ENCODE data around the gene MED7.

The MED7 gene

DNA sequence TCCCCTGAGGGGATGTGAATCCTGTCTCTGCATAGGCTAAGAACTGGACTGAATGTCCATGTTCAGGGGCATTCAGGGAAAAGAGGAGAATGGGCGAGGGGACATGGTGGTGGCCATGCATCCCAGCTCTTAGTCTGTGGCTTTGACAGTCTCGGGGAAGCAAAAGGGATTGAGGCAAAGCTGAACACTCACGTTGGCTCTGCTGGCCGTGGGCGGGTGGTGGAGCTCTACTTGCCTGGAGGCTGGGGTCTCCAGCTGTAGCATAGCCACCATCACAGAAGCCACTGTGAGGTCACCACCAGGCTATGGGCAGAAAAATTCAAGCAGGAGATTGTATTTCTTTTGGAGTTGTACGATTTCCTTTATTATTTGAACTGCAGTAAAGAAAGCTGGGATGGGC is 19.3 kb upstream of the MED7 start:
- Histone ChIP-seq H3K4me3 (ENCODE audit: low read depth, low read length) (no peak overlapping the region), H3K27ac (ENCODE audit: low read depth, low read length) (no peak overlapping the region), H3K9me3 (ENCODE audit: control insufficient read depth, insufficient read depth, low read length) (no peaks in the 10 kb centered on the region), H3K27me3 (ENCODE audit: control insufficient read depth, insufficient read depth, low read length) (no peaks in the 10 kb centered on the region), H3K36me3 (ENCODE audit: control insufficient read depth, insufficient read depth, low read length) (no peaks in the 10 kb centered on the region), H3K4me1 (ENCODE audit: control insufficient read depth, insufficient read depth, low read length) (no peaks in the 10 kb centered on the region), H3K9ac (ENCODE audit: low read depth, low read length) (no peak overlapping the region)

DNA sequence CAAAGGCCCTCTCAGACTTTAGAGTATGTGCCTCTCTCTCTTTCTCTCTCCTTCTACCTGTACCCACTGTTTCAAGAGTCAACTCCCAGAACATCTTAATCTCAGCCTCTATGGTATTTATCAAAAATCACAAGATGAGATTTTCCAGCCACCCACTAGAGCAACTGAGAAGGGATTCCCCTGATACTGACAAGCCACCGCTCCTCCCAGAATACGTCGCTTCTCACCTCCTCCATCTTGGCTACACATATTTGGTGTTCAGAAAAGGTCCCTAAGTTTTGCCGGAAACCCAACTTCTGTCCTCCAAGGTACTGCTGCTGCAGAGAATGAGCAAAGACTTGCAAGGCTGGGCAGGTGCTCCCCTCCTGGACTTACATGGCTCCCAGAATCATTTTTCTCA is 17.3 kb upstream of the MED7 start:
- H3K4me3 ChIP-seq (ENCODE audit: low read depth, low read length), result no peak overlapping the region
- H3K9me3 ChIP-seq (ENCODE audit: control insufficient read depth, insufficient read depth, low read length), result no peaks in the 10 kb centered on the region
- H3K27ac ChIP-seq (ENCODE audit: low read depth, low read length), result no peak overlapping the region

DNA sequence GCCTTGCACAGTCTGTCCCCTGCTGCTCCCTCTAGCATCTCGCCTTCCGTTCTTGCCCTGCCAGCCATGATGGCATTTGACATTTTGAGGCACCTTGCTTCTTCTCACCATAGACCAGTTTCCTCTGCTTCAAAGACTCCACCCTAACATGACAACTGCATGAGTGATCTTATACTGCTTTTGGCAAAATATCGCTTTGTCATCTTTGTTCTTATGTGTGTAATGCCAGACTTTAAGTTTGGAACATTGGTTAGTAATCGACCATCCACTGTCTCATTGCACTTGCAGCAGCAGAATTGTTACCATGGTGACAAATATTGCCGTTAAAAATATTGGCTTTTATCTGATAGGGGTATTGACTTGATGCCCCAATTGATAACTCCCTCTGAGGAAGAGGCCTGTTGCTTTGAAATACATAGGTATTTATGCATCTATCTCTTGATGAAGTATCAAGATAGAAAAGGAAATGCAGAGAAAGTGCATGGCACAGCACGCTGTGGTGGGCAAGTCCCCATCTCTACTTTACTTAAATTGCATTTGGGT is 16.6 kb upstream of the MED7 start:
- no peaks in the 10 kb centered on the region for H3K27me3 ChIP-seq (ENCODE audit: control insufficient read depth, insufficient read depth, low read length)
- H3K9me3 ChIP-seq (ENCODE audit: control insufficient read depth, insufficient read depth, low read length), result no peaks in the 10 kb centered on the region
- H3K27ac ChIP-seq (ENCODE audit: low read depth, low read length), result no peak overlapping the region
- H3K4me1 ChIP-seq (ENCODE audit: control insufficient read depth, insufficient read depth, low read length), result no peaks in the 10 kb centered on the region
- no peaks in the 10 kb centered on the region for H3K36me3 ChIP-seq (ENCODE audit: control insufficient read depth, insufficient read depth, low read length)
- no peak overlapping the region for H3K9ac ChIP-seq (ENCODE audit: low read depth, low read length)
- no peak overlapping the region for H3K4me3 ChIP-seq (ENCODE audit: low read depth, low read length)

More for the DNA sequence above, 17.3 kb upstream of the MED7 start:
- no peak overlapping the region for H3K9ac ChIP-seq (ENCODE audit: low read depth, low read length)
- H3K36me3 ChIP-seq (ENCODE audit: control insufficient read depth, insufficient read depth, low read length), result no peaks in the 10 kb centered on the region
- H3K27me3 ChIP-seq (ENCODE audit: control insufficient read depth, insufficient read depth, low read length), result no peaks in the 10 kb centered on the region
- H3K4me1 ChIP-seq (ENCODE audit: control insufficient read depth, insufficient read depth, low read length), result no peaks in the 10 kb centered on the region

DNA sequence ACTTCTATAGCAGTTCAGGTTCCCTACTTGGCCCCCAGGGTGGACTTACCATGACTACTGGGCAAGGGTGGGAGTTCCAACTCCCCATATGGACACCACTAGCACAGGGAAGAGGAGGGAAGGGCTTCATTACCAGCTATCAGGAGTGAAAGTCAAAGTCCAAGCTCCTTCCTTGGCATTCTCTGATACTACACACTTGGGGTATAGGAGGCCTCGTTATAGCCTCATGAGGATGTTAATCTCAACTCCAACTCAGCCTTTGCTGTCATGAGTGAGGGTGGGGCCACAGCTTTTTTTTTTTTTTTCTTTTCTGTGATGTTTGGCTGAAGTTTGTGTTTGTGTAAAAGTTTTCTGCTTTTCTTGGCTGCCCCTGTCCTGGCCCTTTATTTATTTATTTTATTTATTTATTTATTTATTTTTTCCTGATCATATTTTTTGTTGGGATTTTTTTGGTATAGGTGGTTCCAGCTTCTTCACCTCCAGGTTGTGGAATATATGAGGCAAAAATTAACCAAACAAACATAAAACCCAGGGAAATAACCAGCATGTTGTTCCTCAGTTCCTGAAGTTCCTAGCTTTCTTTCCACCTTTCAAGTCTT is 14.7 kb upstream of the MED7 start:
- Histone ChIP-seq H3K27ac (ENCODE audit: low read depth, low read length) (no peak overlapping the region), H3K4me3 (ENCODE audit: low read depth, low read length) (no peak overlapping the region), H3K4me1 (ENCODE audit: control insufficient read depth, insufficient read depth, low read length) (no peaks in the 10 kb centered on the region), H3K36me3 (ENCODE audit: control insufficient read depth, insufficient read depth, low read length) (no peaks in the 10 kb centered on the region), H3K9me3 (ENCODE audit: control insufficient read depth, insufficient read depth, low read length) (no peaks in the 10 kb centered on the region), H3K9ac (ENCODE audit: low read depth, low read length) (no peak overlapping the region), H3K27me3 (ENCODE audit: control insufficient read depth, insufficient read depth, low read length) (no peaks in the 10 kb centered on the region)

DNA sequence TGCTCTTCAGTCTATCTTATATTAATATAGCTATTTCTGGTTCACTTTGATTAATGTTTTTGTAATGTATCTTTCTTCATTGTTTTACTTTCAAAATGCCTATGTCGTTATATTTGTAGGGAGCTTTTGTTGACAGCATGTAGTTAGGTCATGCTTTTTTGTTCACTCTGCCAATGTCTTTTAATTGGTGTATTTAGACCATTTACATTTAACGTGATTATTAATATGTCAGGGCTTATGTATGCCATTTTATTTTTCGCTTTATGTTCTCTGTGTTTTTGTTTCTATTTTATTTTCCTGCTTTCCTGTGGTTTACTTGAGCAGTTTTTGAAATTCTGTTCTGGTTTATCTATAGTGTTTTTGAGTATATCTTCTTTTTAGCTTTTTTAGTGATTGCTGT is 12.6 kb upstream of the MED7 start:
- Histone ChIP-seq H3K9ac (ENCODE audit: low read depth, low read length) (no peak overlapping the region), H3K9me3 (ENCODE audit: control insufficient read depth, insufficient read depth, low read length) (no peaks in the 10 kb centered on the region), H3K4me3 (ENCODE audit: low read depth, low read length) (no peak overlapping the region), H3K4me1 (ENCODE audit: control insufficient read depth, insufficient read depth, low read length) (no peaks in the 10 kb centered on the region), H3K27ac (ENCODE audit: low read depth, low read length) (no peak overlapping the region), H3K36me3 (ENCODE audit: control insufficient read depth, insufficient read depth, low read length) (no peaks in the 10 kb centered on the region), H3K27me3 (ENCODE audit: control insufficient read depth, insufficient read depth, low read length) (no peaks in the 10 kb centered on the region)

DNA sequence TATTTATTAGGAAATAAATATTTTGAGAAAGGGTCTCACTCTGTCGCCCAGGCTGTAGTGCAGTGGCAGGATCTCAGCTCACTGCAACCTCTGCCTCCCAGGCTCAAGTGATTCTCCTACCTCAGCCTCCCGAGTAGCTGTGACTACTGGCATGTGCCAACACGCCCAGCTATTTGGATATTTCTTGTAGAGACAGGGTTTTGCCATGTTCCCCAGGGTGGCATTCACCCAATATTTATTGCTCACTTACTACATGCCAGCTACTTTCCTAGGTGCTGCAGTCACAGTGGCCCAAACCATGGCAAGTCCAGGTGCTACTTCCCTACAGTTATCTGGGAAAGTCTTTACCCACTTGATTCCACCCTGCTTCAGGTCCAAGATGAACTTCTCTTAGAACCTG is 8.3 kb upstream of the MED7 start:
- Histone ChIP-seq H3K4me3 (ENCODE audit: low read depth, low read length) (no peak overlapping the region), H3K9me3 (ENCODE audit: control insufficient read depth, insufficient read depth, low read length) (no peaks in the 10 kb centered on the region), H3K9ac (ENCODE audit: low read depth, low read length) (no peak overlapping the region), H3K4me1 (ENCODE audit: control insufficient read depth, insufficient read depth, low read length) (no peaks in the 10 kb centered on the region), H3K27me3 (ENCODE audit: control insufficient read depth, insufficient read depth, low read length) (no peaks in the 10 kb centered on the region), H3K27ac (ENCODE audit: low read depth, low read length) (no peak overlapping the region), H3K36me3 (ENCODE audit: control insufficient read depth, insufficient read depth, low read length) (no peaks in the 10 kb centered on the region)

DNA sequence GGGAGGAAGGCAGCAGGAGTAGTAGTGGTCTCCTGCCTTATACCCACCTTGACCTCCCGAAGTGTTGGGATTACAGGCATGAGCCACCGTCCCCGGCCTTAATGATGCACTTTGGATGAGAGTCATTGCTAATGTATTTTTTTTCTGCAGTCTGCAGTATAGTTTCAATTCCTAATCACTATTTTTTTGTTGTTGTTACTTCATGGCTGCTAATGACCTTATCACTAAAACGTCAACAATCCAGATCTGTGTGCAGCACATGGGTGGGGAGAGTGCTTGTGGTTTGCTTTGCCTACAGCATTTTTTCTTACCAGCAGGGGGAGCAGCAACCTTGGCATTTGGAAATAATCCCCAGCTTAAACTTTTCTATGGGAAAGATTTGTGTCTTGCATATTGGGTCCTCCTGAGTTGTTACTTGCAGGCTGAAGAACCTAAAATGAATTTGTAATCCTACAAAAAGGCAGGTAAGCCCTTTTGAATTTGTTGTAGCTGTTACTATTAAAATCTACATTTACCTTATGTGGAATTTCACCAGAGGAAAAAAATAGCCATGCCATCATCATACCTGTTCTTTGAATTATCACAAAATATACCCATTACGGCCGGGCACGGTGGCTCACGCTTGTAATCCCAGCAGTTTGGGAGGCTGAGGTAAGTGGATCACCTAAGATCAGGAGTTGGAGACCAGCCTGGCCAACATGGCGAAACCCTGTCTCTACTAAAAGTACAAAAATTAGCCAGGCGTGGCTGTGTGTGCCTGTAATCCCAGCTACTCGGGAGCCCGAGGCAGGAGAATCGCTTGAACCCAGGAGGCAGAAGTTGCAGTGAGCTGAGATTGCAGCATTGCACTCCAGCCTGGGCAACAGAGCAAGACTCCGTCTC is 6.3 kb upstream of the MED7 start:
- no peaks in the 10 kb centered on the region for H3K36me3 ChIP-seq (ENCODE audit: control insufficient read depth, insufficient read depth, low read length)
- H3K9me3 ChIP-seq (ENCODE audit: control insufficient read depth, insufficient read depth, low read length), result no peaks in the 10 kb centered on the region
- H3K27ac ChIP-seq (ENCODE audit: low read depth, low read length), result no peak overlapping the region
- H3K4me1 ChIP-seq (ENCODE audit: control insufficient read depth, insufficient read depth, low read length), result no peaks in the 10 kb centered on the region
- no peak overlapping the region for H3K9ac ChIP-seq (ENCODE audit: low read depth, low read length)
- H3K27me3 ChIP-seq (ENCODE audit: control insufficient read depth, insufficient read depth, low read length), result no peaks in the 10 kb centered on the region
- H3K4me3 ChIP-seq (ENCODE audit: low read depth, low read length), result no peak overlapping the region

DNA sequence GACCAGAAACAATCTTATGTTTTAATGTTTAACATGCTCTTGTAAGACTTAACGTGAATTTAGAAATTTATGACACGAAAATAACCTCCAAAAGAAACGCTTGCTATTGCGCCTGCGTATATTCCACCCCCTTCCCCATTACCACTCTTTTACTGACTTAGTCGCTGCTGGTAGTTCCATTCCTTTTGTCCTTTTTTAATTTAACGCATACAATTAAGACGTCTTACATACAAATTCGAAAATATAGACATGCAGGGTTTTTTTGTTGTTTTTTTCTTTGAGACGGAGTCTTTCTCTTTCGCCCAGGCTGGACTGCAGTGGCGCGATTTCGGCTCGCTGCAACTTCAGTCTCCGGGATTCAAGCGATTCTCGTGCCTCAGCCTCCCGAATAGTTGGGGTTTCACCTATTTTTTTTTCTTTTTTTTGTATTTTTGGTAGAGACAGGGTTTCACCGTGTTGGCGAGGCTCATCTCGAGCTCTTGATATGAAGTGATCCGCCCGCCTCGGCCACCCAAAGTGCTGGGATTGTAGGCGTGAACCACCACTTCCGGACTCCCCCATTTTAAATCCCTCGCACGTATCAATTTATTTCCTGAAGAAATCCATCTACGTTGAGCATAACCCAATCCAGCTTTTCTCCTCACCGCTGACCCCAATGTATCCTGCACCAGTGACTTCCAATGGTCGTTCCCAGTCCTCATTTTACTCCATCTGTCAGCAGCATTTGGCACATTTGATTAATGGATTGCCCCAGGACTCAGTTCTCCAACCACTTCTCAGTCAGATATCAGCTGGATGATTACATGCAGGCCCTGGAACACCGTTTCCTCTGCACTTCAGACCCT is 684 bp upstream of the MED7 start:
- peak overlapping the region; percentile 90 for H3K4me3 ChIP-seq (ENCODE audit: low read depth, low read length)
- H3K4me1 ChIP-seq (ENCODE audit: control insufficient read depth, insufficient read depth, low read length), result no peaks in the 10 kb centered on the region
- H3K27me3 ChIP-seq (ENCODE audit: control insufficient read depth, insufficient read depth, low read length), result no peaks in the 10 kb centered on the region
- H3K27ac ChIP-seq (ENCODE audit: low read depth, low read length), result peak overlapping the region; percentile 45
- peaks cover 10% of the 10 kb centered on the region for H3K36me3 ChIP-seq (ENCODE audit: control insufficient read depth, insufficient read depth, low read length)
- no peak overlapping the region for H3K9ac ChIP-seq (ENCODE audit: low read depth, low read length)
- H3K9me3 ChIP-seq (ENCODE audit: control insufficient read depth, insufficient read depth, low read length), result no peaks in the 10 kb centered on the region

DNA sequence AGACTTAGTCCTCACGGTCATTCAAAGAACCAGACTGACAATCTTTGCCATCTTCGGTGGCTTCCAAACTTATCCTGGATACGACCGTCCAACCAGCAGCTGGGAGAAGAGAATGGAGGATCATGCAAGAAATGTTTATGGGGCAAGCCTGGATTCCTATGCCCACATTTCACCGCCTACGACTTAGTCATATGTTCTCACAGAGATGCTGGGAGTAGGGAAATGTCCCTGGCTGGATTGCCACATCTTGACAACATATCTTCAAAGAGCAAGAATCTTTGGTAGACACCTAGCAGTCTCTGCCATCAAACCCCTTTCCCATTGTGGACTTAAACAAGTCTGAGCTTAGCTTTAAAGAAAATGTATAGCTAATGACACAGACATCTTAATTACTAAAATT is 5.0 kb downstream of the MED7 start:
- no peak overlapping the region for H3K9ac ChIP-seq (ENCODE audit: low read depth, low read length)
- H3K27ac ChIP-seq (ENCODE audit: low read depth, low read length), result no peak overlapping the region
- H3K4me1 ChIP-seq (ENCODE audit: control insufficient read depth, insufficient read depth, low read length), result no peaks in the 10 kb centered on the region
- H3K4me3 ChIP-seq (ENCODE audit: low read depth, low read length), result no peak overlapping the region
- H3K9me3 ChIP-seq (ENCODE audit: control insufficient read depth, insufficient read depth, low read length), result no peaks in the 10 kb centered on the region
- peaks cover 24% of the 10 kb centered on the region for H3K36me3 ChIP-seq (ENCODE audit: control insufficient read depth, insufficient read depth, low read length)
- no peaks in the 10 kb centered on the region for H3K27me3 ChIP-seq (ENCODE audit: control insufficient read depth, insufficient read depth, low read length)

DNA sequence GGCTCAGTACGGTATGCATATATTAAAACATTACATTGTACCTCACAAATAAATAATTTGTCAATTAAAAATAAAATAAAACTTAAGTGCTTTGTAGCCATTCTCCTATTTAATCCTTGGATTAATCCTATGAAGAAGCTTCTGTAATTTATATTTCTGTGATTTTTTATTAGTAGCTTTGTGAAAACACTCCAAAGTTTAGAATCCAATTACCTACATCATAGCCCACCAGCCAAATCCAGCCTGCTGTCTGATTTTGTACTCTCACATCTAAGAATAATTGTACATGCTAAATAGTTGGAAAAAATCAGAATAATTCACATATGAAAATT is 10.4 kb downstream of the MED7 start:
- Histone ChIP-seq H3K27me3 (ENCODE audit: control insufficient read depth, insufficient read depth, low read length) (no peaks in the 10 kb centered on the region), H3K36me3 (ENCODE audit: control insufficient read depth, insufficient read depth, low read length) (0 out of 2 replicates have a peak, but pooled peaks cover 3% of the 10 kb centered on the region), H3K4me3 (ENCODE audit: low read depth, low read length) (no peak overlapping the region), H3K9me3 (ENCODE audit: control insufficient read depth, insufficient read depth, low read length) (no peaks in the 10 kb centered on the region), H3K4me1 (ENCODE audit: control insufficient read depth, insufficient read depth, low read length) (0 out of 2 replicates have a peak, but pooled peaks cover 2% of the 10 kb centered on the region), H3K27ac (ENCODE audit: low read depth, low read length) (no peak overlapping the region), H3K9ac (ENCODE audit: low read depth, low read length) (no peak overlapping the region)

All from HUES48 (cell line).